ENCODE data around the gene HESX1.

DNA sequence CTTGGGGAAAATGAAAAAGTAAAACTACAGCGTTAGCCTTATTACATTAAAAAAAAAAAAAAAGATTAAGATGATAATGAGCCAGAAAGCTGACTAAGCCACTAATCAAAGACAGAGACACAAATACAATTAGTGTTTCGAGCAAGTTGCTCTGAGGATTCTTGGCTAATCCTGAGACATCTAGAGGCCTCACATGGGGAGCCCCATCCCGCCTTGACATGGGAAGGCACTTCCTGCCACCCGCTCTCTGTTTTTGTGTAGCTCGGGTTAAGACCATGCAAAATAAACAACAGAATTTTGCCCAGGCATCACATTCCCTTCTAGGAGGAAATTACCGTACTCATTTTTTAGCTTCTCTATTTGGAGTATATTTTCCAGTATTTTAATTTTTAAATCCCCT is 15.3 kb downstream of the HESX1 start:
- TF ChIP-seq CTCF (IDR thresholded peaks at IDR 0.05) (no peak), EZH2phosphoT487 (IDR thresholded peaks at IDR 0.05) (no peak)
